ENCODE results near the gene ISX.

The ISX gene

GRCh38 chr22:35111244-35111643 is 45.3 kb downstream of the ISX start:
- no peak for DNase-seq (ENCODE audit: low read depth in 3 of 3)

GRCh38 chr22:35113341-35113740 is 47.4 kb downstream of the ISX start:
- no peak for DNase-seq (ENCODE audit: low read depth in 3 of 3)

GRCh38 chr22:35114131-35114980 is 48.4 kb downstream of the ISX start:
- no peak for DNase-seq (ENCODE audit: low read depth in 3 of 3)

- no peak for DNase-seq (ENCODE audit: low read depth in 3 of 3)
Measured at GRCh38 chr22:35115515-35115914, 49.6 kb downstream of the ISX start.

GRCh38 chr22:35116269-35116668 is 50.3 kb downstream of the ISX start:
- no peak for DNase-seq (ENCODE audit: low read depth in 3 of 3)

- no peak for DNase-seq (ENCODE audit: low read depth in 3 of 3)
Measured at GRCh38 chr22:35116817-35117216, 50.9 kb downstream of the ISX start.

- DNase-seq (ENCODE audit: low read depth in 3 of 3): no peak
Measured at GRCh38 chr22:35119494-35119893, 53.5 kb downstream of the ISX start.

GRCh38 chr22:35124691-35125219 is 58.8 kb downstream of the ISX start:
- DNase-seq (ENCODE audit: low read depth in 3 of 3): no peak

- no peak for DNase-seq (ENCODE audit: low read depth in 3 of 3)
Measured at GRCh38 chr22:35126993-35127392, 61.0 kb downstream of the ISX start.

- DNase-seq (ENCODE audit: low read depth in 3 of 3): no peak
Measured at GRCh38 chr22:35128637-35129036, 62.7 kb downstream of the ISX start.

- DNase-seq (ENCODE audit: low read depth in 3 of 3): no peak
Measured at GRCh38 chr22:35131525-35132000, 65.6 kb downstream of the ISX start.

- DNase-seq (ENCODE audit: low read depth in 3 of 3): no peak
Measured at GRCh38 chr22:35132568-35132967, 66.6 kb downstream of the ISX start.

GRCh38 chr22:35133702-35134380 is 67.9 kb downstream of the ISX start:
- no peak for DNase-seq (ENCODE audit: low read depth in 3 of 3)

- no peak for DNase-seq (ENCODE audit: low read depth in 3 of 3)
Measured at GRCh38 chr22:35134637-35135036, 68.7 kb downstream of the ISX start.

GRCh38 chr22:35135165-35135564 is 69.2 kb downstream of the ISX start:
- DNase-seq (ENCODE audit: low read depth in 3 of 3): no peak

Data from stimulated activated CD4-positive, alpha-beta T cell treated with anti-CD3 and anti-CD28 coated beads, TNF-alpha, amount 100 ng/mL, for 4 hours (primary cell).